NCI-H2081 treated with DMSO at 0.1 percent for 48 hours (cell line): ENCODE measurements around the gene CDH4.

ENCODE experiments used
- DNase-seq: peaks from one replicate; lab custom pipeline; 2025; lab: John Stamatoyannopoulos, UW

CDH4 gene

GRCh38 chr20:61537239-61538182, 285.4 kb downstream of the CDH4 start:
- DNase-seq, result no peak

DNA sequence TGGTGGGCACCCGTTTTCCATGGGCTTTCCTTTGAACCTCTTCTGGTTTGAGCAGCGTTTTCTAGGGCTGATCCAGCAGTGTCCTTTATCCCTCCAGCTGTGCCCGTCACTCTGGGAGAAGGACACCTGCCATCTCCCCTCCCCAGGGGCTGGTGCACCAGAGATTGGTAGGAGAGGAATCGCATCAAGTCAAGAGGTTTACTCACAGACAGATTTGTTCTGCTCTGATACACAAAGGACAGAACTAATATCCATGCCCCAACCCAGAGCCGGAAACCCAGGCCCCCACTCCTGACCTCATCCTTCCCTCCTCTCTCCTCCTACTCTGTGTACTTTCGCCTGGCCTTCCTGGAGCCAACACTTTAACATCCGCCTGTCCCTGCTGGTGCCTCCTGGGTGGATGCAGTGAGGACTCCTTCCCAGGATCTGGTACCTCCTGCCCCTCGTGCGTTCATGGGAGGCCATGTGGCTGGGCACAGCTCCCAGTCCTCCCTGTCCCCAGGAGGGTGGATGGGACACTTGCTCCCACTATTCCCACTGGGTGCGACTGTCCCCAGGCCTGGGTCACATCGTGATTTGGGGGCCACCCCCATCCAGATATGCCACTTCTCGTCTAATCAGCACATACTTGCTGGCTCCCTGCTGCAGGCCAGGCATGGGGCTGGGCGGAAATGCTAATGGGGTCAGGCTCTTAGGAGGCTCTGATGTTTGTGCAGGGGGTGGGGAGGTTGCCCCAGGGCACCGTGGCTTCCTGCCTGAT, 286.3 kb downstream of the CDH4 start:
- no peak for DNase-seq

- DNase-seq, result no peak
Observed at GRCh38 chr20:61538943-61539265, 286.8 kb downstream of the CDH4 start.

- DNase-seq, result no peak
Observed at GRCh38 chr20:61539706-61540360, 287.8 kb downstream of the CDH4 start.

GRCh38 chr20:61541537-61541936, 289.5 kb downstream of the CDH4 start:
- no peak for DNase-seq

- no peak for DNase-seq
Observed at GRCh38 chr20:61543086-61543485, 291.0 kb downstream of the CDH4 start.

GRCh38 chr20:61543931-61544745, 292.1 kb downstream of the CDH4 start:
- DNase-seq, result no peak

DNA sequence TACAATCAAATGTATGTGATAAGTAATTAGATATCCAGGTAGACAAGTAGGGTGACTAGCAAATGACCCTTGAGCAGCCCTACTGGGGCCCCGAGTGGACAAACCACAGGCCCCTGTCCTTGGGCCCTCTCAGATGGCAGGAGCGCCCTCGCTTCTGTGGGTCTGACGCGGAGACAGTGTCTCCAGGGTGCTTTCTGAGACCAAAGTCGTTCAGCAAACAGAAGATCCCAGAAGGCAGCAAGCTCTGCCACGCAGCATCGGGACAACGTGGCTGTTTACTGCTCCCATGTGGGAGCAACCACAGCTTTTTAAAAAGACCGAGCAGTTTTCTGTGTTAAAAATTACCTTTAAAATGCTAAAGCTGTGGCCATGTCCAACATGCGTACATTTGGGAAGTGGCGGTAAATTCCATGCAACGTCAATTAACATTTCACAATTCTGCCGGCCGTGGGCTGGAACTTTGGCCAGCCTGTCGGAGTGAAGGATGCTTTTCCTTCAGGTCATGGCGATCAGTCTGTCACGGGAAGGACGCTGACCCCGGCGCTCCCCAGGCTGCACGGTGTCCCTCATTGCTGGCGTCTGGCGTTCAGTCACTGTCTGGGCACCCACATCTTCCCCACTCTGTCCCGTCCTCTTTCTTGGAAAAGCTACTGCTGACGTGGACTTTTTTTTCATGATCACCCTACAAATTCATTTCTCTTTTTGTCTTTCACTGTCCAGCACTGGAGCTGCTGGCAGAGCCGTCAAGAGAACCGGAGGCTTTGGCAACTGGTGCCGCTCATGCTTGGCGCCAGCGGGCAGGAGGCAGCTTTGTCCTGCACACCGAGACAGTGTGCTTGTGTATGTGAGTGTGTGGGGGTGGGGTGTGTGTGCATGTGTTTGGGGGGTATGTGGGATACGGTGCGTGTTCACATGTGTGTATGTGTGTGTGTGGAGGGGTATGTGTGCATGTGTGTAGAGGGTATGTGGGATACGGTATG, 293.1 kb downstream of the CDH4 start:
- DNase-seq, result no peak

DNA sequence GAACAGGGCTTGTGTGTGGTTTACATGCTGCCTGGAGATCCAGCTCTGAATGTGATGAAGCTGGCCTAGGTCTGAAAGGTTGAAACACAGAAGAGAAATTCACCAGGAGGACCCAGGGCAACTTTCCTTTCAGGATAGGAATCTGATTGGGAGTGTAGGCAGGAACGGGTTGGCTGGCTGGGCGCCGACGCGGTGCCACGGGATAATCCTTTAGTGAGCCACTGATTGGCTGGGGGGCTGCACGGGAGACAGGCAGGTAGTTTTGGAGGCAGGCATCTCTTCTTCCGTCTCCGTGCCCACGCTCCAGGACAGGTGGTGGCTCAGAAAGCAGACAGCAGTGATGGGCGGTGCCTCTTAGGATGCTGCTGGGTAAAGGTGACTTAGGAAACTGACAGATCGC, 294.6 kb downstream of the CDH4 start:
- no peak for DNase-seq

- DNase-seq, result no peak
Observed at GRCh38 chr20:61548069-61548468, 296.0 kb downstream of the CDH4 start.

GRCh38 chr20:61549865-61550264, 297.8 kb downstream of the CDH4 start:
- no peak for DNase-seq

GRCh38 chr20:61551401-61551800, 299.3 kb downstream of the CDH4 start:
- DNase-seq, result no peak

- no peak for DNase-seq
Observed at GRCh38 chr20:61554617-61555016, 302.6 kb downstream of the CDH4 start.

DNA sequence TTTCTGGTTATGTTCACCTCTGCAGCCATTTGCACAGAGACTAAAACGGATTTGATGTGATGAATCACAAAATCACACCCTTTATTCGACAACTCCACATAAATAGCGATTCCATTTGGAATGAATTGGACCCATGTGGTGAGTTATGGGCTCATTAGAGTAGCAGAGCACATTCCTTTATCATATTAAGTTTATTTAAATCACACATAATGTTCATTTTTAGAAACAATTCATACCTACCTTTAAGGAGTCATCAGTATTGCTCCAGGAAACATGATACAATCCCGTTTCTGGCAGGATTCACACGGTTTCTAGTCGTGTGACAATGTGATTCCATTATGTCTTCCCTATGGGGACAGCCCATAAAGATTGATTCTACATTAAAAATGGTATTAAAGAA, 303.5 kb downstream of the CDH4 start:
- DNase-seq, result no peak

DNA sequence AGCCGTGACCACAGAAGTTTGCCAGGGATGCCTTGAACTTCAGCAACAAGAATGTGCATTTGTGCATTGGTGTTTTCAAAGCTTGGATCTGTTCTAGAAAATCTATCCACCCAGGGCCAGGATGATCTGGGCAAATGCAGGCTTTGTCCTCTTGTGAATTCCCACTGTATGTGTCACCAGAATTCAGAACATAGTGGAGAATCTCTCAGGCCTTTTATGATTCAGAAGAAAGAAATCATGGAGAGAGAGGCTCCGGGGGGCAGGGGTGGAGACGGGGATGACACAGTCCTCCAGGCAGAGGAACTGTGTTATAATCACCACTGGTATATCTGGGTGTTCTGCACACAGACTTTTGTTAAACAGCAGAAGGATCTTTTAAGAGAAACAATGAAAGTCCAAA, 304.1 kb downstream of the CDH4 start:
- DNase-seq, result no peak

DNA sequence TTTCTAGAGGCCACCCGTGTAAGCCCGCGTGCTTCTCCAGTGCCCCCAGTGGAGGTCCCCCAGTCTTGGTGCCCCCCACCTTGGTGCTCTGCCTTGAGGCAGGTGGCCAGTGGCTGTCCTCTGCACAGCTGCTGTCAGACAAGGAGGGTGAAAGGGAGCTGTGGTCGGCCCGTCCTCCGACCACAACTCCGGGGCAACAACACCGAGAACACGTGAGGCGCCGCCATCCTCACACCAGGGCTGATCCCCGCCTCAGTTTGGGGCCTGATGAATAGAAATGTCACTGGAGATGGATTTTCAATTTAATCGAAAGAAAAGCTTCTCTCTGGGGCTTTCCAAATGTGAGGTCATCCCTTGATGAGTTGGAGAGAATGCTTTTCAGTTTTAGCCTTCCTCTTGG, 304.6 kb downstream of the CDH4 start:
- no peak for DNase-seq

- DNase-seq, result no peak
Observed at GRCh38 chr20:61557621-61558020, 305.6 kb downstream of the CDH4 start.

- DNase-seq, result no peak
Observed at GRCh38 chr20:61558726-61559125, 306.7 kb downstream of the CDH4 start.

DNA sequence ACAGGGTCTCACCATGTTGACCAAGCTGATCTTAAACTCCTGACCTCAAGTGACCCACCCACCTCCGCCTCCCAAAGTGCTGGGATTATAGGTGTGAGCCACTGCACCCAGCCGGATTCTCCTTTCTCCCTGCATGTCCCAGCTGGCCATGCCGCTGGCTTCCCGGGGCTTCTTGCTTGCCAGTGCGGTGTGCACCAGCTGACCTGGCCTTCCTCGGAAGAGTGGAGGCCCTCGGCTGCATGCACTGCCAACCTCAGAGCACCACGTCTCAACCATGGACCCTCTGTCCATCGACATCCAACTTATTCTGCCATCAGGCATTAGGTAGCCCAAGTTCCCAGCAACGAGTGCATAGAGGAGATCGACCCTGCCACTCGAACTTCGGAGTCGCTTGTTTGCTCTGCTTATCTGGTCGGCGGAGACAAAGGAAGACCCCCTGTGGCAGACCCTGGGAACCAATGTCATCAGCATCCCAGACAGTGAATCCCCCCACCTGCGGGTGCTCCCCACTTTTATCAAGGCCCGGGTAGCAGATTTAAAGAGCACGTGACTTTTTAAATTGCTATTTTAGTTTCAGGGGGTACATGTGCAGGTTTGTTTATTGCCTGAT, 307.8 kb downstream of the CDH4 start:
- DNase-seq, result no peak

DNA sequence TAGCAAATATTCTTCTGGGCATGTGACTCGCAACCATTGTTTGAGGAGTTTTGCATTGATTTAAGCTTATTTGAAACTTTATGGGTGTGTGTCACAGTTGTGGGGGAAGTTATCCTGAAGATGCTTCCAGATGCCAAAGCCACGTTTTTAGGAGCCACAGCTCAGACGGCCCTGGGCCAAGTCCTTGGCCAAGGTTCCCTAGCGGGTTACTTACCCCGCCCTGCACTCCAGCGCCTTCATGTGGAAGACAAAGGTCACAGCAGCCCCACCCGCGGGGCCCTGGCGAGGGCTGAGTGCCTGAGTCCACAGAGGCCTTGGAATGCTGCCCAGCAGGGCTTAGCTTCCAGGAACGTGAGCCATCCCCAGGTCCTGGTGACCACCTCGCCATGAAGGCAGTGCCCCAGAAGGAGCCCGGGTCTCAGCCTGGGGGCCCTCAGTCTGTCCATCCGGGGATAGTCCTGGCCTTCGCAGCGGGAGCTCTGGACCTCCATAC, 308.3 kb downstream of the CDH4 start:
- no peak for DNase-seq
